Muscle layer of duodenum (tissue), 2 donors: Measurements from ENCODE around the gene HOXB7.

ENCODE experiments used
- H3K27ac ChIP-seq: one replicate; pipeline ENCODE4 v1.7.0; 2013; ENCODE audit warnings: mild to moderate bottlenecking, low read length
- H3K27me3 ChIP-seq: one replicate; pipeline ENCODE4 v1.7.0; 2013; ENCODE audit warnings: low read depth, mild to moderate bottlenecking, control low read depth, low read length
- H3K36me3 ChIP-seq, 2 donors: one replicate each; pipeline ENCODE4 v1.7.0; 2013; ENCODE audit warnings: low read length in 2 of 2, control low read depth in 1 of 2, mild to moderate bottlenecking in 1 of 2; ENCODE audit not compliant: insufficient read depth in 2 of 2, control insufficient read depth in 1 of 2
- H3K4me1 ChIP-seq, 2 donors: one replicate each; pipeline ENCODE4 v1.7.0; 2013; ENCODE audit warnings: low read length in 2 of 2, mild to moderate bottlenecking in 2 of 2, control low read depth in 1 of 2, moderate library complexity in 1 of 2; ENCODE audit not compliant: insufficient read depth in 2 of 2, control insufficient read depth in 1 of 2
- H3K4me3 ChIP-seq, 2 donors: one replicate each; pipeline ENCODE4 v1.7.0; 2013; ENCODE audit warnings: low read length in 2 of 2, low read depth in 1 of 2, mild to moderate bottlenecking in 1 of 2
- H3K9me3 ChIP-seq, 2 donors: one replicate each; pipeline ENCODE4 v1.7.0; 2013; ENCODE audit warnings: low read length in 2 of 2, control low read depth in 1 of 2, mild to moderate bottlenecking in 1 of 2; ENCODE audit not compliant: control insufficient read depth in 1 of 2
- donor health status: healthy.

Gene HOXB7

GRCh38 chr17:48618256-48618896 is 7.6 kb upstream of the HOXB7 start:
- H3K36me3 ChIP-seq = no peaks in the 10 kb centered on the region
- H3K4me3 ChIP-seq = no peak overlapping the region
- no peaks in the 10 kb centered on the region for H3K9me3 ChIP-seq
- peaks cover 86% of the 10 kb centered on the region for H3K27me3 ChIP-seq
- H3K4me1 ChIP-seq = peaks cover 0 to 17% of the 10 kb centered on the region in 2 donors
- no peak overlapping the region for H3K27ac ChIP-seq

DNA sequence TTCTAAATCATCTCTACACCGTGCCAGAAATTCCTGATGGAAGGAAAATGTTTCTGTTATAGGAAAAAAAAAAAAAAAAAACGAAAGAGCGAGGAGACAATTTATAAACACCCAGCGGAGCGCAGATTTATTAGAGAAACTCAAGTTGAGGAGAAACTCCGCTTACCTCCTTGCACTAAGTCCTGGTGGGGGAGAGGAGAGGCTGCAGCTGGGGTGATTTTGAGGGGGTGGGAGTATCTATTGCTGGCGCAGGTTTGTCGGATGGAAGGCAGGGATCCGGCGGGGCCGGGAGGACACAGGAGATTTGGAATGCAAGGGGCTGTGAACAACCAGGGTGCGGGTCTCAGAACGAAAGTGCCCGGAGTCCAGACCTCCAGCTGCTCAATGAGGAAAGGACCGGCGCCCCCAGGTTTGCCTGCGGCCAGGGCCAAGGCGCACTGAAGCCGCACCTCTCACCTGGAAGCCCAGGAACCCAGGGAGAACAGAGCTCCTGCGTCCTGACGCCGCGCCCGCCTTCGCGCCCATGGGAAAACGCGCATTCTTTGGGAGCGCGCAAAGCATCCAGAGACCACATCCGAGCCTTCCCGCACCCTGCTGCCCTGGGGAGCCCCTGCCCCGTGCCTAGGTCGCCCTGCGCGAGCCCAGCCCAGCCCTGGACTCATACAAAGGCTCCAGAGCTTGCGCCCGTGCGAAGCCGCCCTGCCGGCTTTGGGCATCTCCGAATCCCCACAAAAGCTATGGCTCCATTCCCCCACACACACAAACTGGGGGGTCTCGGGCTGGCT is 6.8 kb upstream of the HOXB7 start:
- H3K4me3 ChIP-seq = no peak overlapping the region
- H3K36me3 ChIP-seq = no peaks in the 10 kb centered on the region
- H3K27me3 ChIP-seq = peaks cover 81% of the 10 kb centered on the region
- H3K9me3 ChIP-seq = no peaks in the 10 kb centered on the region
- H3K27ac ChIP-seq = no peak overlapping the region
- peaks cover 0 to 22% of the 10 kb centered on the region in 2 donors for H3K4me1 ChIP-seq

GRCh38 chr17:48616717-48617470 is 6.1 kb upstream of the HOXB7 start:
- peaks cover 0 to 29% of the 10 kb centered on the region in 2 donors for H3K4me1 ChIP-seq
- no peak overlapping the region for H3K4me3 ChIP-seq
- H3K27ac ChIP-seq = no peak overlapping the region
- H3K36me3 ChIP-seq = no peaks in the 10 kb centered on the region
- peaks cover 80% of the 10 kb centered on the region for H3K27me3 ChIP-seq
- no peaks in the 10 kb centered on the region for H3K9me3 ChIP-seq

DNA sequence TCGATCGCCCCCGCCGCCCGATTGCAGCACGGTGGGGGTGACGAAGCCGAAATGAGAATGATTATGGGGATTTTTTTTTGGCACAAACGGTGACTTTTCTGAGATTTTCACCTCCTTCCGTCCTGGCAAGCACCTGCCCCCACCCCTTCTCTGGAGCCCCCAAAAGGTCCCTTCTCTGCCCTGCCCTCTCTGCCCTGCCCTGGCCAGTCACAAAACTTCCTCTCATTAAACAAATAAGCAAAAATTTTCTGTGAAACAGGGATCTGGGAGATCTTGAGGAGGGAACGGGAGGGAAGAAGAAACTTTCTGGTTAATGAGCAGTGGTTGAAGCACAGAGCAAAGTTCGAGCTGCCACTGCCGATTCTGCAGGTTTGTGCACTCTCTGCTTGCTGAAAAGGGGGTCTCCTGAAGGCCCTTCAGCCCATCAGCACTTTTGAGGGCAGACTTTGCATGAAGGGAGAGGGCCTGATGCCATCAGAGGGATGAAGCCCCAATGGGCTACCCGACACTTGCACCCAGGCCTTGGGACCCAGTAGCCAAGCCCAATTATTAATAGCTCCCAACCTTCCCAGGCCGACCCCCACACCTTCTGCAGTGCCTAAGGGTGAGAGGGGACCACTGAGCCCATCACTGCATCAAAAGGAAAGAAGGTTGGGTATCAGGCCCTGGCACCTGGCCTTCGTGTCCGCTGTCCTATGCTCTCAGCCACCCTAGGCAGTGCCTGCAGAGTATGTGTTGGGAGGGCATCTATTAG is 5.3 kb upstream of the HOXB7 start:
- Histone ChIP-seq H3K9me3 (no peaks in the 10 kb centered on the region), H3K4me3 (no peak overlapping the region), H3K4me1 (peaks cover 0 to 33% of the 10 kb centered on the region in 2 donors), H3K36me3 (no peaks in the 10 kb centered on the region), H3K27me3 (peaks cover 80% of the 10 kb centered on the region), H3K27ac (no peak overlapping the region)

DNA sequence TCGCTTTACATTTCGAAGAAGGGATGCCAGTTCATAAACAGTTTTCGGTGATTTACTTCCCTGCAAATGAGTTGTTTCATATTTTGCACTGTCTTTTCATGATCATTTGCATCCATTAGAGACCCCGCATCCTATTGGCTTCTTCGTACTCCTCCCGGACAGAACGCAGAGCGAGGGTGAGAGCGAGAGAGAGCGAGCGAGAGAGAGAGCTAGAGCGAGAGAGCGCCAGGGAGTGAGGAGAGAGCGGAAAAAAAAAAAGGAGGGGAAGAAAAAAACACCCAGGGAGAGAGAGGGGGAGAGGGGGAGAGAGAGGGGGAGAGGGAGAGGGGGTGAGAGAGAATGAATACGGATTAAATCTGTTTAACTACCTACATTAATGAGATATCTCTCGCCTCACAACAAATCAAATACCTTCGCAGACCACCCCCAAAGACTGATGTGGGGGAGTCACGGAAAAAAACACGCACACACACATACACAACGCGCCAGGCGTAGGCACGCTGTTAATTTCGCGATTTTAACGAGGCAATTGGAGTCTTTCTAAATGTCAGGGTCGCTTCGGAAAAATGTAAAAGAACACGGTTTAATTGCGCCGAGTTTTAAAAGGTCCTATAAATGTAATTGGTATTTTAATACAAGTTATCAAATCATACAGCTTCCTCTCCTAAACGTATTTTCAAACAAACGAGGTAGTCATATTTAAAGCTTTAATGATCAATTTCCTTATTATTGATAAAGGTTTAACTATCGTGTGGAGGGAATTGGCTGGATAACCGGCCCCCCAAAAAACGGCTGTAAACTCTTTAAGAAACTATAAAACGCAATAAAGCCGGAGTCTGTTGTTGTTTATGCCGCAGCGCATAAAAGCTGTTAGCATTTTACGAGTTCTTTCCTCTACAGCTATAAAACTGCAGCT is 4.5 kb upstream of the HOXB7 start, which contains the start of gene HOXB8:
Gene HOXB8, minus strand, starts transcription at position 246 of the 916 bp plus-strand sequence. CDS start 588 bp downstream, outside the sequence.
- Histone ChIP-seq H3K27ac (no peak within 1 kb of the TSS), H3K4me1 (peaks cover 0 to 41% of the 10 kb centered on the region in 2 donors), H3K36me3 (no peaks in the 10 kb centered on the region), H3K27me3 (peaks cover 78% of the 10 kb centered on the region), H3K4me3 (peak within 1 kb of the TSS in 1 of 2 donors; percentile 38), H3K9me3 (no peaks in the 10 kb centered on the region)

DNA sequence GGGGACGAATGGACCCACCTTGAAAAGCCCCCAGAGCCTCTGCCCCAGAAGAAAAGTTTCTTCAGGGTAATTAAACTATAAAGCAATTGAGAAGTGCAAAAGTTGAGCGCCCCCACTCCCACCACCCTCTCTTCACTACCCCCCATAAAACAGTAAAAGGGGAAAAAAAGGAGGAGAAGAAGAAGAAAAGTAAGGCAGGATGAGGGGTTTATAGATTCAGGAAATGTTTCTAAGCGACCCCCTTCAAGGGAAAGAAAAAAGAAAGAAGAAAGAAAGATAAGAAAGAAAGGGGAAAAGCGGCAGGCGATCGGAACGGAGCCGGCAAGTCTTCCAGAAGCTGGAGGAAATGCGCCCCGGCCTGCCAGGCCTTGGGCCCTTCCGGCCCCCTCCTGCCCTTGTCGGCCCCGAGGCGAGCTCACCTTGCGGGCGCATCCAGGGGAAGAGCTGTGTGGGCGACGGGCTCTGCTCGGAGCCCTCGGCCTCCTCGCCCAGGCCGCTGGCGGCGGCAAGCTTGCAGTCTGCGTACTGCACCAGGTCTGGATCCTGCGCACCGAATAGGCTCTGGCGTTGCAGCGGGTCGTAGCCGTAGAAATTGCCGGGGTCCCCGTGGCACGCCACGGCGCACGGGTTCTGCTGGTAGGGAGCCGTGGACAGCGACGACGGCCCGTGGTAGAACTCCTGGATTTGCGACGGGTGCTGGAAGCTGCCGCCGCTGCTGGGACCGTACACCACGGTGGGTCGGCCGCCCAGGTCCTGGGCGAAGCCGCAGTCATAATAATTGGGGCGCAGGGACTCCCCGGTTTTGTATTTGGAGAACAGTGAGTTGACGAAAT is 3.3 kb upstream of the HOXB7 start:
- H3K27me3 ChIP-seq = peaks cover 80% of the 10 kb centered on the region
- peak overlapping the region in 1 of 2 donors; percentile 38 for H3K4me3 ChIP-seq
- no peaks in the 10 kb centered on the region for H3K36me3 ChIP-seq
- no peaks in the 10 kb centered on the region for H3K9me3 ChIP-seq
- H3K4me1 ChIP-seq = peaks cover 0 to 51% of the 10 kb centered on the region in 2 donors
- H3K27ac ChIP-seq = no peak overlapping the region

GRCh38 chr17:48612854-48613691 is 2.3 kb upstream of the HOXB7 start:
- H3K4me1 ChIP-seq = peaks cover 0 to 47% of the 10 kb centered on the region in 2 donors
- no peaks in the 10 kb centered on the region for H3K9me3 ChIP-seq
- no peak overlapping the region for H3K27ac ChIP-seq
- H3K27me3 ChIP-seq = peaks cover 77% of the 10 kb centered on the region
- no peaks in the 10 kb centered on the region for H3K36me3 ChIP-seq
- H3K4me3 ChIP-seq = peak overlapping the region; percentile 12 to 16

DNA sequence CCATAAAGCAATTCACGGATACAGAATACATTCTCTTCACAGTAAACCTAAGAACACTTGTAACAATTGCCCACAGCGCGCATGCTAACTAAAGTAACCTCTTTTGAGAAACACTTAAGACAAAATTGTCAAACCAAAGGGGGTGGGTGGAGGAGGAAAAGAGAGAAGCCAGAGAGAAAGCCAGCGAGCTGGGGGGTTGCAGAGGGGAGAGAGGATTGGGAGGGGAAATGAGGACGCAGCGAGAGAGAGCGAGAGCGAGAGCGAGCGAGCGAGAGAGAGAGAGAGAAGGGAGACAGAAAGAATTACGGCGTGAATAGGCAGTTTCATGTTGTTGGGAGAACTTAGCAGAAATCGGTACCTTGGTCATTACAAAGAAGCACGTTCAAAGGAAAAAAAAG is 1.6 kb upstream of the HOXB7 start:
- Histone ChIP-seq H3K36me3 (no peaks in the 10 kb centered on the region), H3K27me3 (peaks cover 71% of the 10 kb centered on the region), H3K4me1 (peaks cover 0 to 41% of the 10 kb centered on the region in 2 donors), H3K9me3 (no peaks in the 10 kb centered on the region), H3K4me3 (peak overlapping the region; percentile 12 to 16), H3K27ac (no peak overlapping the region)
